ENCODE results near the gene FAM9B.

DNA sequence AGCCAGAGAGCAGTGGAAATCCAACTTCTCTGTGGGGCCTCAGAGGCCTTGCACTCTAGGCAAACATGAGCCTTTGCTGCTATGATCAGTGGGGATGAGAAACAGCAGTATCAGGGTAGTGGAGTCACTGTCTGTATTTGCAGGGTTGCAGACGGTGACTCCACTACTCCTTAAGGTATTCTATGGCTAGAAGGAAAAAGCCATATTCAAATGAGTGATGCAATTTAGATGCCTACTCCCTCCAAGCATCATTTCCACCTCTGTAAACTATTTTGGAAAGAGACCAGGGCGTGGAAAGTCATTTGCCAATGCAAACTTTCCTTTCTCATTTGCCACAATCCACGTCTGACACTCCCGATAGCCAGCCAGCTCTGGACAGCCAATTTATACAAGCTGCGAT lies 35.6 kb upstream of the FAM9B start:
- TF ChIP-seq, protein P1, sequence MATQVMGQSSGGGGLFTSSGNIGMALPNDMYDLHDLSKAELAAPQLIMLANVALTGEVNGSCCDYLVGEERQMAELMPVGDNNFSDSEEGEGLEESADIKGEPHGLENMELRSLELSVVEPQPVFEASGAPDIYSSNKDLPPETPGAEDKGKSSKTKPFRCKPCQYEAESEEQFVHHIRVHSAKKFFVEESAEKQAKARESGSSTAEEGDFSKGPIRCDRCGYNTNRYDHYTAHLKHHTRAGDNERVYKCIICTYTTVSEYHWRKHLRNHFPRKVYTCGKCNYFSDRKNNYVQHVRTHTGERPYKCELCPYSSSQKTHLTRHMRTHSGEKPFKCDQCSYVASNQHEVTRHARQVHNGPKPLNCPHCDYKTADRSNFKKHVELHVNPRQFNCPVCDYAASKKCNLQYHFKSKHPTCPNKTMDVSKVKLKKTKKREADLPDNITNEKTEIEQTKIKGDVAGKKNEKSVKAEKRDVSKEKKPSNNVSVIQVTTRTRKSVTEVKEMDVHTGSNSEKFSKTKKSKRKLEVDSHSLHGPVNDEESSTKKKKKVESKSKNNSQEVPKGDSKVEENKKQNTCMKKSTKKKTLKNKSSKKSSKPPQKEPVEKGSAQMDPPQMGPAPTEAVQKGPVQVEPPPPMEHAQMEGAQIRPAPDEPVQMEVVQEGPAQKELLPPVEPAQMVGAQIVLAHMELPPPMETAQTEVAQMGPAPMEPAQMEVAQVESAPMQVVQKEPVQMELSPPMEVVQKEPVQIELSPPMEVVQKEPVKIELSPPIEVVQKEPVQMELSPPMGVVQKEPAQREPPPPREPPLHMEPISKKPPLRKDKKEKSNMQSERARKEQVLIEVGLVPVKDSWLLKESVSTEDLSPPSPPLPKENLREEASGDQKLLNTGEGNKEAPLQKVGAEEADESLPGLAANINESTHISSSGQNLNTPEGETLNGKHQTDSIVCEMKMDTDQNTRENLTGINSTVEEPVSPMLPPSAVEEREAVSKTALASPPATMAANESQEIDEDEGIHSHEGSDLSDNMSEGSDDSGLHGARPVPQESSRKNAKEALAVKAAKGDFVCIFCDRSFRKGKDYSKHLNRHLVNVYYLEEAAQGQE (IDR thresholded peaks at IDR 0.05; ENCODE audit: insufficient replicate concordance, low read depth) = no peak
- TF ChIP-seq, protein P2, sequence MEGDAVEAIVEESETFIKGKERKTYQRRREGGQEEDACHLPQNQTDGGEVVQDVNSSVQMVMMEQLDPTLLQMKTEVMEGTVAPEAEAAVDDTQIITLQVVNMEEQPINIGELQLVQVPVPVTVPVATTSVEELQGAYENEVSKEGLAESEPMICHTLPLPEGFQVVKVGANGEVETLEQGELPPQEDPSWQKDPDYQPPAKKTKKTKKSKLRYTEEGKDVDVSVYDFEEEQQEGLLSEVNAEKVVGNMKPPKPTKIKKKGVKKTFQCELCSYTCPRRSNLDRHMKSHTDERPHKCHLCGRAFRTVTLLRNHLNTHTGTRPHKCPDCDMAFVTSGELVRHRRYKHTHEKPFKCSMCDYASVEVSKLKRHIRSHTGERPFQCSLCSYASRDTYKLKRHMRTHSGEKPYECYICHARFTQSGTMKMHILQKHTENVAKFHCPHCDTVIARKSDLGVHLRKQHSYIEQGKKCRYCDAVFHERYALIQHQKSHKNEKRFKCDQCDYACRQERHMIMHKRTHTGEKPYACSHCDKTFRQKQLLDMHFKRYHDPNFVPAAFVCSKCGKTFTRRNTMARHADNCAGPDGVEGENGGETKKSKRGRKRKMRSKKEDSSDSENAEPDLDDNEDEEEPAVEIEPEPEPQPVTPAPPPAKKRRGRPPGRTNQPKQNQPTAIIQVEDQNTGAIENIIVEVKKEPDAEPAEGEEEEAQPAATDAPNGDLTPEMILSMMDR (IDR thresholded peaks at IDR 0.05; ENCODE audit: insufficient read depth, low read length) = no peak
- TF ChIP-seq POLR2AphosphoS5 (IDR thresholded peaks at IDR 0.05; ENCODE audit: low read depth) (no peak), GABPA (IDR thresholded peaks at IDR 0.05; ENCODE audit: low read depth) (no peak)
